ENCODE data around the gene TMEM81. TPM values are rescaled to one million over a fixed set of nuclear protein-coding genes. Genes with fewer than 3 reads are reported as not detected.

The TMEM81 gene
- total and polyA plus RNA-seq, 4 experiments from 2014 or later, result 1.0 to 8.9 (median 5.2) TPM

DNA sequence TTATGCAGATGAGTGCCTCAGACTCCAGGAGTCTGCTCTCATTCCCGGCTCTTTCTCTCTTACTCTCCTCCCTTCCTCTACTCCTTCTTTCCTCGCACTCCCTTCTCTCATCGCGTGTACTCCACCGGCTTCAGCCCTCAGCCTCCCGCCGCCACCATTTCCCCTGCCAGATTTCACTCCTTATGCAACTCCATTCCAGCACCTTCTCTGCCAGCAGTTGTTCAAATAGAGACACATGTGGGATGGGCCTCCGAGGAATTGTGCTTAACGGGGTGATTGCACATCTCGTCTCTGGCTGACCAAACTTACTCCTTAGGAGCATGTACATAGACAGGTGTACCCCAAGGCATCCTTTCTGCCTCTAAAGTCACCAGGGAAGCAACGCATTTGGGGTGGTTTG lies 39.1 kb downstream of the TMEM81 start:
- Histone ChIP-seq H3K27ac (ENCODE audit: low read depth, low read length) (no peak overlapping the region), H3K36me3 (ENCODE audit: insufficient read depth, low read length) (no peaks in the 10 kb centered on the region), H3K4me3 (ENCODE audit: low read length in 2 of 2) (no peak overlapping the region), H3K4me1 (ENCODE audit: insufficient read depth, low read length) (no peaks in the 10 kb centered on the region), H3K27me3 (ENCODE audit: insufficient read depth, low read length) (no peaks in the 10 kb centered on the region), H3K9me3 (ENCODE audit: control insufficient read depth in 1 of 2, low read length in 2 of 2) (no peaks in the 10 kb centered on the region)
- no peaks in the 10 kb centered on the region for H3K36me3 Mint-ChIP-seq
- H3K27ac Mint-ChIP-seq, result no peak overlapping the region
- no peak for DNase-seq
- H3K4me3 Mint-ChIP-seq, result no peak overlapping the region
- CTCF ChIA-PET (ENCODE audit: partially characterized antibody), result no interaction called here
- POLR2A ChIA-PET (ENCODE audit: partially characterized antibody), result no interaction called here
- peaks cover 14 to 47% of the 10 kb centered on the region in 2 donors for H3K27me3 Mint-ChIP-seq
- no peaks in the 10 kb centered on the region for H3K9me3 Mint-ChIP-seq
- H3K4me1 Mint-ChIP-seq, result no peaks in the 10 kb centered on the region
- intact Hi-C loops (cut with micrococcal nuclease), result no loop called here

- Mint-ChIP-seq H3K27me3 (peaks cover 18 to 51% of the 10 kb centered on the region in 2 donors), H3K27ac (no peak overlapping the region), H3K36me3 (no peaks in the 10 kb centered on the region), H3K9me3 (no peaks in the 10 kb centered on the region), H3K4me3 (no peak overlapping the region), H3K4me1 (no peaks in the 10 kb centered on the region)
- intact Hi-C loops (cut with micrococcal nuclease), result no loop called here
- DNase-seq, result no peak
- Histone ChIP-seq H3K4me1 (ENCODE audit: insufficient read depth, low read length) (no peaks in the 10 kb centered on the region), H3K36me3 (ENCODE audit: insufficient read depth, low read length) (no peaks in the 10 kb centered on the region), H3K9me3 (ENCODE audit: control insufficient read depth in 1 of 2, low read length in 2 of 2) (no peaks in the 10 kb centered on the region), H3K27ac (ENCODE audit: low read depth, low read length) (no peak overlapping the region), H3K4me3 (ENCODE audit: low read length in 2 of 2) (no peak overlapping the region), H3K27me3 (ENCODE audit: insufficient read depth, low read length) (no peaks in the 10 kb centered on the region)
- ChIA-PET POLR2A (ENCODE audit: partially characterized antibody) (no interaction called here), CTCF (ENCODE audit: partially characterized antibody) (no interaction called here)
Measured at GRCh38 chr1:205044741-205045140, 39.5 kb downstream of the TMEM81 start.

DNA sequence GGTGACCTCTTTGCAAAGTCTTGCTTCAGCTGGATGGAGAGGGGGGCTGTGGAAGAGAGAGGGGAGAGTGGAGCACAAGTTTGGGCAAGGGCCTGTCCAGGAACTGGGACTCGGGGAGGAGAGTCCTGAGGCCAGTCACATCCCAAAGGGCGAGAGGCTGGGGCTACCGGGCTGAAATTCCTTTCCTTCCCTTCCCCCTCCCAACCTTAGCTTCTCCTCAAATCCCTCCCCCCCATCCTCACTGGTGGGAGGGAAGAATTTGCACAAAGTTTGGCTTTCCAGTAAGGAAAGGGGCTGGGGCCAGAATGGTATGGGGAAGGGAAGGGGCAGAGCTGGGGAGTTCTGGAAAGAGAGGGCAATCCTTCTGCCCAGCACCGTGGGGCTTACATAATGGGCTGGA lies 40.4 kb downstream of the TMEM81 start:
- Mint-ChIP-seq H3K27me3 (peaks cover 19 to 51% of the 10 kb centered on the region in 2 donors), H3K9me3 (no peaks in the 10 kb centered on the region), H3K4me3 (no peak overlapping the region), H3K36me3 (no peaks in the 10 kb centered on the region), H3K27ac (no peak overlapping the region), H3K4me1 (no peaks in the 10 kb centered on the region)
- intact Hi-C loops (cut with micrococcal nuclease), result no loop called here
- Histone ChIP-seq H3K9me3 (ENCODE audit: control insufficient read depth in 1 of 2, low read length in 2 of 2) (no peaks in the 10 kb centered on the region), H3K27ac (ENCODE audit: low read depth, low read length) (no peak overlapping the region), H3K4me3 (ENCODE audit: low read length in 2 of 2) (no peak overlapping the region), H3K27me3 (ENCODE audit: insufficient read depth, low read length) (no peaks in the 10 kb centered on the region), H3K4me1 (ENCODE audit: insufficient read depth, low read length) (no peaks in the 10 kb centered on the region), H3K36me3 (ENCODE audit: insufficient read depth, low read length) (no peaks in the 10 kb centered on the region)
- ChIA-PET POLR2A (ENCODE audit: partially characterized antibody) (no interaction called here), CTCF (ENCODE audit: partially characterized antibody) (interaction anchor here (0.7 kb wide), 1 partner anchor 237 kb away, joined by 3 read pairs; no protein-coding TSS in a partner anchor)
- no peak for DNase-seq

GRCh38 chr1:205042911-205043806 lies 41.1 kb downstream of the TMEM81 start, which contains the start of gene CNTN2:
CNTN2 (plus strand) TSS chr1:205043212; CDS start chr1:205053186, 9,974 bp downstream.
- Mint-ChIP-seq H3K9me3 (no peaks in the 10 kb centered on the region), H3K27ac (no peak within 1 kb of the TSS), H3K4me1 (no peaks in the 10 kb centered on the region), H3K4me3 (no peak within 1 kb of the TSS), H3K27me3 (peaks cover 19 to 50% of the 10 kb centered on the region in 2 donors), H3K36me3 (no peaks in the 10 kb centered on the region)
- CTCF ChIA-PET (ENCODE audit: partially characterized antibody), result interaction anchor here (1.1 kb wide), 1 partner anchor 19 kb away, joined by 3 read pairs; no protein-coding TSS in a partner anchor
- no peaks in the 10 kb centered on the region for H3K27me3 ChIP-seq (ENCODE audit: insufficient read depth, low read length)
- H3K4me3 ChIP-seq (ENCODE audit: low read length in 2 of 2), result no peak within 1 kb of the TSS
- intact Hi-C loops (cut with micrococcal nuclease), result no loop called here
- H3K4me1 ChIP-seq (ENCODE audit: insufficient read depth, low read length), result no peaks in the 10 kb centered on the region
- no peaks in the 10 kb centered on the region for H3K36me3 ChIP-seq (ENCODE audit: insufficient read depth, low read length)
- POLR2A ChIA-PET (ENCODE audit: partially characterized antibody), result no interaction called here
- no peak within 1 kb of the TSS for H3K27ac ChIP-seq (ENCODE audit: low read depth, low read length)
- H3K9me3 ChIP-seq (ENCODE audit: control insufficient read depth in 1 of 2, low read length in 2 of 2), result no peaks in the 10 kb centered on the region
- no peak for DNase-seq

DNA sequence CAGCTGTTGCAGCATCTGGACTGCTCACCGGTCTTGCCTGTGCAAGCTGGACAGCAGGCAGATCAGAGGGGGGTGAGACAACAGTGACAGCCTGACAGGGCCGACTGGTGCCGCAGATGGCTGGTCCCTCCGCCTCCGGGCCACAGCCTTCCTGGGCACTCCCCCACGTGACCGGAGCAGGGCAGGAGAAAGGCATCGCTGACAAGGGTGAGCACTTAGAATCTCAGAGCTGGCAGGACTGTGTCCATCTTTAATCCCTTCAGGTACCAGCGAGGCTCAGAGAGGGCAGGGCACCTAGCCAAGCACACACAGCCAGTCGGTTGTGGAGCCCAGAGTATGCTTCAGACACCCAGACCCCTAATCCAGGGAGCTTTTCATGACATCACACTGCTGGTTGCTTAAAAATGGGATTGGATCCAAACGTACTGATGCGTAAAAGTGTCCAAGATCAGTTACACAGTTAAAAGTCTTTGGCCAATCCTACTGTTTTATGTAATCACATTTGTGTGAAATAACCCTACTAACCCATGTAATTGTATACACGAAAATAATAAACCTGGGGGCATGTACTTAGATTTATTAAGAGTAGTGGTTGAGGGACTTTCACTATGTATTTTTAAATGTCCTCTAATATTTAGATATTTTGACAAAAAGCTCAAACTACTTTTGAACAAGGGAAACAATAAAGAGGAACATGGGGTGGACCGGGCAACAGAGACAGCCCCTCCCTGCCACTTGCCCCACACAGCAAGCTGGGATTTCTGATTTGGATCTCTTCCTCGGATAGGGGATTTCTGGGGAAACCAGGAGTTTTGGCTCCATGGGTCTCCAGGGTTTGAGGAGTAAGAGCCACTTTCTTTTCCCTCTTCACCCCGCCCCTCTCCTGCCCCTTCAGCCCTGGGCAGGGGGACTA lies 42.0 kb downstream of the TMEM81 start:
- Histone ChIP-seq H3K4me1 (ENCODE audit: insufficient read depth, low read length) (no peaks in the 10 kb centered on the region), H3K27ac (ENCODE audit: low read depth, low read length) (no peak overlapping the region), H3K4me3 (ENCODE audit: low read length in 2 of 2) (no peak overlapping the region), H3K27me3 (ENCODE audit: insufficient read depth, low read length) (no peaks in the 10 kb centered on the region), H3K9me3 (ENCODE audit: control insufficient read depth in 1 of 2, low read length in 2 of 2) (no peaks in the 10 kb centered on the region), H3K36me3 (ENCODE audit: insufficient read depth, low read length) (no peaks in the 10 kb centered on the region)
- Mint-ChIP-seq H3K27me3 (peaks cover 19 to 44% of the 10 kb centered on the region in 2 donors), H3K4me1 (no peaks in the 10 kb centered on the region), H3K27ac (no peak overlapping the region), H3K4me3 (no peak overlapping the region), H3K36me3 (no peaks in the 10 kb centered on the region), H3K9me3 (peaks cover 0 to under 1% (median 0%) of the 10 kb centered on the region in 8 donors)
- ChIA-PET POLR2A (ENCODE audit: partially characterized antibody) (no interaction called here), CTCF (ENCODE audit: partially characterized antibody) (interaction anchor here (1.1 kb wide), 1 partner anchor 20 kb away, joined by 3 read pairs; no protein-coding TSS in a partner anchor)
- DNase-seq, result no peak
- intact Hi-C loops (cut with micrococcal nuclease), result no loop called here

GRCh38 chr1:205041001-205041715 lies 43.1 kb downstream of the TMEM81 start:
- CTCF ChIA-PET (ENCODE audit: partially characterized antibody), result no interaction called here
- POLR2A ChIA-PET (ENCODE audit: partially characterized antibody), result no interaction called here

More at GRCh38 chr1:205041001-205041715, 43.1 kb downstream of the TMEM81 start:
- Mint-ChIP-seq H3K4me1 (no peaks in the 10 kb centered on the region), H3K36me3 (no peaks in the 10 kb centered on the region), H3K27me3 (peaks cover 20 to 38% of the 10 kb centered on the region in 2 donors), H3K27ac (no peak overlapping the region), H3K9me3 (peaks cover 0 to 5% (median 0%) of the 10 kb centered on the region in 8 donors), H3K4me3 (no peak overlapping the region)
- Histone ChIP-seq H3K36me3 (ENCODE audit: insufficient read depth, low read length) (no peaks in the 10 kb centered on the region), H3K4me3 (ENCODE audit: low read length in 2 of 2) (no peak overlapping the region), H3K27me3 (ENCODE audit: insufficient read depth, low read length) (no peaks in the 10 kb centered on the region), H3K27ac (ENCODE audit: low read depth, low read length) (no peak overlapping the region), H3K4me1 (ENCODE audit: insufficient read depth, low read length) (no peaks in the 10 kb centered on the region), H3K9me3 (ENCODE audit: control insufficient read depth in 1 of 2, low read length in 2 of 2) (no peaks in the 10 kb centered on the region)
- intact Hi-C loops (cut with micrococcal nuclease), result no loop called here
- DNase-seq, result no peak
